Activated CD4-positive, CD25-positive, alpha-beta regulatory T cell treated with anti-CD3 and anti-CD28 coated beads, Interleukin-2, amount 50 U/mL, for 72 hours (primary cell): ENCODE data around the gene ZNF497.
"Not testable (repeated sequence)": the region's sequence is repeated elsewhere in the genome, so short reads cannot be mapped to it uniquely, and the experiment has no call there.

ENCODE experiments used
- DNase-seq: peaks from one replicate; pipeline ENCODE4 v3.0.0; 2021

ZNF497 gene

DNA sequence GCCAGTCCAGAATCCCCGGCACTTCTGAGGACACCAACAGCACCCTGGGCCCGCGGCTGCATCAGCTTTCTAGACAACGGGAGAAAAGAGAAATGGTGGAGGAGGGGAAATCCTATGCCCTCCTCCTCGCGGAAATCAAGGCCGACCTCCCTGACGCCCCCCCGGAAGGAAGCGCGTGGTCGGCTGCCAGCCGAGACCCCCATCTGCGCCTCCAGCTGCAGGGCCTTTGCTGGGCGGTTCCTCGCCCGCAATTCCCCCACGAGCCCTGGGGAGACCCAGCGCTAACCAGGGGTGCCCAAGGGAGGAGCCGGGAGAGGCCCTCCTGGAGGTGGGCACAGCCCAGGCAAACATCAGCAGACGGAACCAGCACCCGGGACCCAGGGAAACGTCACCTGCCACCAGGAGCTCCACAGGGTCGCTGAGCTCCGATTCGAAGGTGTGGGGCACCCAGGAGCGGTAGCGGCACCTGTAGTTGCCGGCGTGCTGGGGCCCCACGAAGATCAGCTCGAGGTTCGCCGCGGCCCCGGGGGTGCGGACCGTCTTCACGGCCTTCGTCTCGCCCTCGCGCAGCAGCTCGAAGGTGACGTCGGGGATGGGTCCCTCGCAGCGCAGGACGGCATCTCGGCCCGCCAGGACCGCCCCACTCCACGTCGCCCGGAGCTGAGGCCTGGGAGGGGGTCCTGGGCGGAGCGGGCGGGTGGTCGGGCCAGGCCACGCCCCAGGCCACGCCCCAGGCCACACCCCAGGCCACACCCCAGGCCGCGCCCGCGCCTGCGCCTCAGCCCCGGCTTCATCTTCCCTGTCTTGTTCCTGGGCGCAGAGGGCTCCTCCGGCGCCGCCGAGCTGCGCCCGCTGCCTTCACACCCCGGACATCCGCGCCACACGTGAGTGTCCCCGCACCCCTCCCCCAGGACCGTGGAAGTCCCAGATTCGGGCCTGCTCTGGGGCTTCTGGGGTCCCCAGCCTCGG lies 15.3 kb downstream of the ZNF497 start:
- DNase-seq, result peak; percentile 70

DNA sequence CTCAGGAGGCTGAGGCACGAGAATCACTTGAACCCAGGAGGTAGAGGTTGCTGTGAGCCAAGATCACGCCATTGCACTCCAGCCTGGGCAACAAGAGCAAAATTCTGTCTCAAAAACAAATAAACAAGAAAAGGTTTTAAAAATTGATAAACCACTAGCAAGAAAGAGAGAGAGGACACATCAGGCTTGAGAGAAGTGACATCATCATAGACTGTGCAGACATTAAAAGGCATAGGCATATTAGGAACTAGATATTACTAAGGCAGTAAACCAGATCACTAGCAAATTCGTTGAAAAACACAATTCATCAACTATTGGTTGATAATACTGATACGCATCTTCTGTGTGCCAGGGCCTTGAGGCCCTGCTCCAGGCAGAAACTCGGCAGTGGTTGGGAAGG lies 17.0 kb downstream of the ZNF497 start:
- no peak for DNase-seq

DNA sequence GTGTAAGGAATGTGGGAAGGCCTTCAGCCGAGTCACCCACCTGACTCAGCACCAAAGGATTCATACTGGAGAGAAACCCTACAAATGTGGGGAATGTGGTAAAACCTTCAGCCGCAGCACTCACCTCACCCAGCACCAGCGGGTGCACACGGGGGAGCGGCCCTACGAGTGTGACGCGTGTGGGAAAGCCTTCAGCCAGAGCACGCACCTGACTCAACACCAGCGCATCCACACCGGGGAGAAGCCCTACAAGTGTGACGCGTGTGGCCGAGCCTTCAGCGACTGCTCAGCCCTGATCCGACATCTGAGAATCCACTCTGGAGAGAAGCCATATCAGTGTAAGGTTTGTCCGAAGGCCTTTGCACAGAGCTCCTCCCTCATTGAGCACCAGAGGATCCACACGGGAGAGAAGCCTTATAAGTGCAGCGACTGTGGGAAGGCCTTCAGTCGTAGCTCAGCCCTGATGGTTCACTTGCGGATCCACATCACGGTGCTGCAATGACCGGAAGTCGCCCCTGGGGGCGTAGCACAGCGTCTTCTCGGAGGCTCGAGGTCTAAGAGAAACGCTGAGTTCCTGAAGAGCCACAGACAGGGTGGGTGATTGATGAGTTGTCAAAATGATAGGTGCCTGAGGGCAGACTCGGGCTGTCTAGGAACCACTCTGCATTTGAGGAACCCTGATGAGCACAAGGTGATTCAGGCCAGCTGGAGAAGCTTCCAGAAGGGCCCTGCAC lies 23.6 kb downstream of the ZNF497 start:
- DNase-seq, result no peak

DNA sequence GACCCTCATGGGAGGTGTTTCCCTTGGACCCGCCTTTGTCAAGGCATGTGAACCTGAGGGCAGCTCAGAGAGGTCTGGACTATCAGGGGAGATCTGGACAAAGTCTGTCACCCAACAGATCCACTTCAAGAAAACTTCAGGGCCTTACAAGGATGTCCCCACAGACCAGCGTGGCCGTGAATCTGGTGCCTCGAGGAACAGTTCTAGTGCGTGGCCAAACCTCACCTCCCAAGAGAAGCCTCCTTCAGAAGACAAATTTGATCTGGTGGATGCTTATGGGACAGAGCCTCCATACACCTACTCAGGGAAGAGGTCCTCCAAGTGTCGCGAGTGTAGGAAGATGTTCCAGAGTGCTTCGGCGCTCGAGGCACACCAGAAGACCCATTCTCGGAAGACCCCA lies 24.2 kb downstream of the ZNF497 start:
- no peak for DNase-seq

DNA sequence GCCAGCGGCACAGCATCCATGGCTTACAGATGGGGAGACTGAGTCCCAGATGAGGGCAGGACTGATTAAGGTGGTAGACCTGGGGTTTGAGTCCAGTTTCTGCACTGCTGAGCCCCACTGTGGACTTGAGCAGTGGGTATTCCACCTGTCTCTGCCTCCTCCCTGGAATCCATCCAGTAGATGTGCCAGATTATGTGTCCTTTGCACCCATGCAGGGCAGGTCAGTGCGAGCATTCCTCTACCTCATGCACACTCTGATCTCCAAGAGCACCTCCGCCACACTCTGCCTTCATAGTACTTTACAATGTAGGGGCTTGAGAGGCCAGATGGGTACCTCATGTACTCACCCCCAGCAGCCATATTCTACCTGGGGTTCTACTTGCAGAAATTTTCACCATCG lies 25.7 kb downstream of the ZNF497 start:
- no peak for DNase-seq

DNA sequence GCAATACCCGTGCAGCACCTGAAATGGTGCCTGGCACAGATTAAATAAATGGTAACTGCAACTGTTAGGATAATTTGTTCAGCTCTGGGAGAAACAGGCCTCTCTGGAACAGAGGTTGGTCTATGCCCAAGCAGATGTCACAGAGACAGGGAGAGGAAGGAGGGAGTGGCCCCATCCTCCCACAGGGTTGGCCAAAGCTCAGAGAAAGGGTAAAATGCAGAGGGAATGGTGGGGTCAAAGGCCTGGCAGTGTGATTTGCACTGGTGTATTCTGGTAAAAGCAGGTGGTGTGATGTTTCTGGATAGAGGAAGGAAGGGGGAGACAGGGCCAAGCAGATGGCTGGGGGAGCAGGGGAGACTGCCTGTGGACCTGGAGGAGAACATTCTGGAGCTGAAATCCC lies 26.3 kb downstream of the ZNF497 start:
- no peak for DNase-seq

DNA sequence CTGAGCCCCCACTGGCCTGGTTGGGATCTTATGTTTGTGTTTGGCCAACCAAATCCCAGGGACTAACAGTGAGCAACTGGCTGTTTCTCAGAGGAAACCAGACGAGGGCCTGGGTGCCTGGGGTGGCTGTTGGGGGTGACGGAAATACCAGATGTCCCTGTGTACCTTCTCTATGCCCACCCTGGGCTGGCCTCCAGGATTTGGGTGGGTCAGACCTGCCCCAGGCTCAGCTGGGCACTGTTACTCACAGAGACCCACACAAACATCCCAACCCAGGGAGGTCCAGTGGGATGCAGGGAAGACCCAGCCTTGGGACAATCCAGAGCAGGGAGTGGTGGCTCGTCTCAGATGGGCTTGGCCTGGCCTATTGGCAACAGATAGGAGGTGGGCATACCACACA lies 26.9 kb downstream of the ZNF497 start:
- no peak for DNase-seq

DNA sequence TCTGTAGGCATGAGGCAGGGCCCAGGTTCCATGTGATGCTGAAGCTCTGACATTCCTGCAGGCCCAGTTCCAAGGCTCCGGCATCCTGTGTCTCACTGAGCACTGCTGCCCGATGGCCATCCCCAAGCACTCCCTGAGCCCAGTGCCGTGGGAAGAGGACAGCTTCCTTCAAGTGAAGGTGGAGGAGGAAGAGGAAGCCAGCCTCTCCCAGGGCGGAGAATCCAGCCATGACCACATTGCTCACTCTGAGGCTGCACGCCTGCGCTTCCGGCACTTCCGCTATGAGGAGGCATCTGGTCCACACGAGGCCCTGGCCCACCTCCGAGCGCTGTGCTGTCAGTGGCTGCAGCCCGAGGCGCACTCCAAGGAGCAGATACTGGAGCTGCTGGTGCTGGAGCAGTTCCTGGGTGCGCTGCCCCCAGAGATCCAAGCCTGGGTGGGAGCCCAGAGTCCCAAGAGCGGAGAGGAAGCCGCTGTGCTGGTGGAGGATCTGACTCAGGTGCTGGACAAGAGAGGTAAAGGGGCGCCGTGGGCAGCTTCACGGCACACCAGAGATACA lies 27.8 kb downstream of the ZNF497 start:
- DNase-seq, result no peak

DNA sequence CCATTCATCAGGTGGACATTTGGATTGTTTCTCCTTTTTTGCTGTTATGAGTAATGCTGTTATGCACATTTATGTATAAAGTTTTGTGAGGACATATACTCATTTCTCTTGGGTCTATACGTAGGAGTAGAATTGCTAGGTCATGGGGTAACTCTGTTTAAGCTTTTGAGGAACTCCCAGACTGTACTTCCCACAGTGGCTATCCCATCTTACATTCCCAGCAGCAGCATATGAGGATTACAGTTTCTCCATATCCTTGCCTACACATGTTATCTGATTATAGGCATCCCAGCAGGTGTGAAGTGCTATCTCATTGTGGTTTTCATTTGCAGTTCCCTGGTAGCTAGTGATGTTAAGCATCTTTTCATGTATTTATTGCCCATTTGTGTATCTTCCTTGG lies 29.9 kb downstream of the ZNF497 start:
- no peak for DNase-seq

DNA sequence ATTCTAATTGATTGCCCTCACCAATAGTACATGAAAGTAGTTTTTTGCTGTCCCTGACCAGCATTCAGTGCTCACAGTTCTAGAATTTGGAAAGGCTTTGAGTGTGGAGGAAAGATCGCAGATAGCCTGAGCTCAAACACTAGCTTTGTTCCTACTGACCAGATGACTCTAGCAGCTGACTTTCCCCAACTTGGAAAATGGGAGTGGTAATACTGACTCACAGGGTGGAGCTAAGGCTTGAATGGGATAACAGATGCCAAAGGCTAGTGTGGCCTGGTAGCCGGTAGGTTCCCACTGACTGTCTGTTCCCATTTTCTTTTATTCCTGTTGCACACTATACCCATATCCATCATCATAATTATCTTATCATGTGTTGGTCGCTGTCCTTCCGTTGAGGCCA lies 32.1 kb downstream of the ZNF497 start:
- DNase-seq, result no peak

DNA sequence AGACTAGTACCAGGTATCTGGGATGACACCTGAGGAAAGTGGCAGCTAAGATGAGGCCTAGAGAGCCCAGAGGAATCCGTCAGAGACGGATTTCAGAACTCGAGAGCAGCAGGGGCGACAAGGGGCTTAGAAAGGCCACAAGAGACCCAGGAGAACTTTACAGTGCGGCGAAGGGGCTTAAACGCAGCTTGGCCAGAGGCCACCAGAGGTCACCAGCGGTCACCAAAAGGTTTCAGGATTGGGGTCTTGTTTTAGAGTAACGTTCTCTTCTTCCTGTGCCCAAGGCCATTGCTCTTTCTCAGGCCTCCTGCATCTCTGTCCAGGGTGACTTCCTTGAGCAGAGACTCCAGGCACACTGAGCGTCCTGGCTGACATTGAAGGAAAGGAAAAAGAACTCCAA lies 33.6 kb downstream of the ZNF497 start:
- no peak for DNase-seq

DNA sequence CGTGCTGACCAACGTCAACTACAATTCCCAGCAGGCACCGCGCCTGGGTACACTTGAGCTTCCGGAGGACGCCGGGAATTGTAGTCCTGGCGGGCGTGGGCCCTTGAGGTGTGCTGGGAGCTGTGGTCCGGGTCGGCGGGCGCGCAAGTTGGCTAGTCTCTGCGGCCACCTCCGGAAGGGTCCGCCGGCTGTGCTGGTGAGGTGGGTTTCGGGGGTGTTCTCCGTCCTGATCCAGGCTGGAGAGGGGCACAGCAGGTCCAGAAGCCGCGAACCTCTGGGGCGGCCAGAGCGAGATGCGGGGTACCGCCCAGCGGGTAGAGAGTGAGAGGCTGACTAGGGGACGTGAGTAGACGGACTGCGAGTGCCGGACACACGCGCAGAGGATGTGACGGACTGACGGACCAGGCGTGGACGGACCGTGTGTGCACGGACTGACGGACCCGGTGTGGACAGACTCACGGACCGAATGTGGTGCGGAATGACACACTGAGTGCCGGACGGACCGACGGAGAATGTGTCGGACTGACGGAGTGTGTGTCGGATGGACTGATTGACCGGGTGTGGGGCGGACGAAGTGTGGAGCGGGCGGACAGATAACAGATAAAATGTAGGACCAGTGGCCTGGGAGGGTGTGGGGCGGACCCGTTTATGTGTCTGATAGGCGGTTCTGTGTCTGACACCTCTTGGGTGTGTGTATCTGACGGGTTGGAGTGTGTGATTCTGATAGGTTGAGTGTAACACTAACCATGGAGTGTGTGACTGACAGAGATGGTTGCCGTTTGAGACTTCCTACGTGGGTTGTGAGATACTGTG lies 35.4 kb downstream of the ZNF497 start, which contains the start of gene ZSCAN22:
ZSCAN22 (plus strand) TSS at position 81 of the 813 bp plus-strand sequence. CDS start 7,809 bp downstream, outside the sequence.
- DNase-seq, result peak; percentile 88

DNA sequence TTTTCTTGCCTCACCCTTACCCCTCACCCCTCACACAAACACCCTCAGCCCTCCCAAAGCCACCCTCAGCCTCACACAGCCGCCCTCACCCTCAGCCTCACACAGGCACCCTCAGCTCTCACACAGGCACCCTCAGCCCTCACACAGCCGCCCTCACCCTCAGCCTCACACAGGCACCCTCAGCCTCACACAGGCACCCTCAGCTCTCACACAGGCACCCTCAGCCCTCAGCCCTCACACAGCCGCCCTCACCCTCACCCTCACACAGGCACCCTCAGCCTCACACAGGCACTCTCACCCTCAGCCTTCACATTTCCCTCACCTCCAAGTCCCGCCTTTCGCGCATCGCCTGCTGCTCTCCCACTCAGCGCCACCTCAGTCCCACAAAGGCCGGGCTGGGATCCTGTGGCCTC lies 36.0 kb downstream of the ZNF497 start:
- no peak for DNase-seq

DNA sequence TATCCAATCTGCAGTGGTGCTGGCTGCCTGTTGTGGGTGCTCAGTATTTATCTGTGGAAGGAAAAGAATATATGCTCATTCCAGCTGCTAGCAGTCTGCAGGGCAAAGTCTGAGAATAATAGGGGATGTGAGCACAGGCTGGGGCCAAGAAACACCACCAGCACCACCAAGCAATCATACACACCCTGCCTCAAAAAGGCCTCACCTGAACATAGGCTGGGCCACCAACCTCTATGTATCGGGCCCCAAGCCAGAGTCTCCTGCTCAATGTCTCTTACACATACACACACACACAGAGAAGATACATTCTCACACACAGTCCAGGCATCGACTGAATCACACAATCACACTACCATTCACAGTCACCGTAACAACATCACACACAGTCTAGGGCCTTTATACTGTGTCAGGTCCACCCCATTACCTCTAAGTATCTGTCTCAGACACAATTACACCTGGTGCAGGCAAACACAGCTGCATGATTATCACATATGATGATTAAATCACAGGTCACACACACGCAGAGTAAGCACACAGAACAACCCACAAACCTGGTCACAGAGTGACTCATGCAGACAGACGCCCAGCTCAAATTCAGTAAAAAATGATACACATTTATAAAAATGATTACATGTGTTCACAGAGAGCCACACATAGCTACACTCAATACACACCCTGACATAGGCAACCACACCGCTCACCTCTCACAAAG lies 37.1 kb downstream of the ZNF497 start:
- DNase-seq, result no peak

DNA sequence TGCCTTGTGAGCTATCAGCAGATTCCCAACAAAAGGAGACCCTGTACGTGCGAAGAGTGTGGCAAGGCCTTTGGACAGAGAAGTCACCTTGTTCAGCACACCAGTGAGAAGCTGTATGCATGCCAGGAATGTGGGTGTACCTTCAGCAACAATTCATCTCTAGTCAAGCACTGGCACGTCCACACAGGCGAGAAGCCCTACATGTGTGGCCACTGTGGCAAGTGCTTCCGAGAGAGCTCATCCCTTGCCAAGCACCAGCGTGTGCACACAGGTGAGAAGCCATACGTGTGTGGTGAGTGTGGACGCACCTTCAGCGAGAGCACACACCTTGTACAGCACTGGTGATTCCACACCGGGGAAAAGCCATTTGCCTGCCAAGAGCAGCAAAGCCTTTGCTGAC lies 43.3 kb downstream of the ZNF497 start:
- no peak for DNase-seq

DNA sequence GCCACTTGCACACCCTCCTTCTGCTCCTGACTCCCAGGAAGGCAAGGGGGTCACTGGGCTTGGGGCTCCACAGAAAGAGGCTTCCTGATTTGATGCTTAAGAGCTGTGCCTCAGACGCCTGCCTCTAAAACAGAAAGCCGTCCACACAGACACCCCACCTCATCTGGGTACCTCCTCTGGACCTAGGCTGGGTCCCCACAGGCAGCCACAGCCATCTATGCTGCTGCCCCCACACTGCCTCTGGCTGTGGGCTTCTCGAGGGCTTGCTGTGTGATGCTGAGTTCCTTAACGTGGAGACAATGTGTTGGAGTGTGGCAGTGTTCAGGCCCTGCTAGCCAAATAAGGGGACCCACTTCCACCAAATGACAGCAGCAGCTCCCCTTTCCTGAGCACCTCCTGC lies 44.3 kb downstream of the ZNF497 start:
- no peak for DNase-seq

DNA sequence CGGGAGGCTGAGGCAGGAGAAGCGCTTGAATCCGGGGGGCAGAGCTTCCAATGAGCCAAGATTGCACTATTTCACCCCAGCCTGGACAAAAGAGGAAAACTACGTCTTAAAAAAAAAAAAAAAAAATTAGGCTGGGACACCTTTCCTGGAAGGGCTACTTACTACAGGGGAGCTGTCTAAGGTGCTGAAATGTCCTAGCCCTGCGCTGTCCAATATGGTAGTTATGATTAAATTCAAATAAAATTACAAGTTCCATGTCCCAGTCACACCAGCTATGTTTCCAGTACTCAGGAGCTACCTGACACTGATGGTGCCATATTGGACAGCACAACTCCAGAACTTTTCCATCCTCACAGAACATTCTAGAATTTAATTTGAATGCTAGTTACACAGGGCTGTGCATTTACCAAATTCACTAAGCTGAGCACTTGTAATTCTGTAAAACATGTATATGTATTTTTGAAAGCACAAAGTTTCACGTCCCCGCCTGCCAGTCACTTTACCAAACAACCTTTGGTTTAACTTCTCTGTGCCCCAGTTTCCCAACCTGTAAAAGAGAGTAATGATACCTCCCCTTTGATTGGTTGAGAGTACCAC lies 45.0 kb downstream of the ZNF497 start:
- DNase-seq, result no peak

DNA sequence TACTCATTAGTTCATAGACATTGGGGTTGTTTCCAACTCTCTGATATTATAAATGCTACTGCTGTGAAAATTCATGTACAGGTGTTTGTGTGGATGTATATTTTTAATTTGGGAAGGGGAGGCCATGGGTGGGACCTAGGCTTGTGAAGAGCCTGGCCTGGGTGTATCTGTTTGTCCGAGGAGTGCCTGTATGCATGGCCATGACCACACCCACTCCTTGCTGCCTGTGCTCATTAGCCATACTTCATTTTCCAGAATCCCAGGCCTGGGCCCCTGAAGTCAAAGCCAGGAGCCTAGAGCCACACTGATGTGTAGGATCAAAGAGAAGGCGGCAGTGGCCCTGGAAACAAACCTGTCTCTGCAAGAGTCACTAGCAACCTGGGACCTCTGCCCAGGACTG lies 47.0 kb downstream of the ZNF497 start:
- no peak for DNase-seq

DNA sequence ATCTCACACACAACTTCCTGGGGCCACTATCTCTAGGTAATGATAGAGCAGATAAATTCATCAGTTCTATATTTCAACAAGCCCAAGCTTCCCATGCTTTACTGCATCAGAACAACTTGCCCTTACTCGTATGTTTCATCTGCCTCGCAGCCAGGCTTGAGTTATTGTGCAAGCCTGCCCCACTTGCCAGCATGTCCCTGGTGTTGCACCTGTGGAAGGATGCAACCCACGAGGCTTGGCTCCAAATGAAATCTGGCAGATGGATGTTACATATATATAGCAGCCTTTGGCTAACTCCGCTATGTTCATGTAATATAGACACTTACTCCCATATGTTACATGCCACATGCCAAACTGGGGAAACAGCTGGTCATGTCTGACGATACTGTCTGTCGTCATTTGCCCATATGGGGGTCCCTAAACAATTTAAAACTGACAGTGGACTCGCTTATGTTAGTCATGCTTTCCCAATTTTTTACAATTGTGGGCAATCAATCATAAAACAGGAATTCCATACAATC lies 51.1 kb downstream of the ZNF497 start:
- DNase-seq, result no peak

DNA sequence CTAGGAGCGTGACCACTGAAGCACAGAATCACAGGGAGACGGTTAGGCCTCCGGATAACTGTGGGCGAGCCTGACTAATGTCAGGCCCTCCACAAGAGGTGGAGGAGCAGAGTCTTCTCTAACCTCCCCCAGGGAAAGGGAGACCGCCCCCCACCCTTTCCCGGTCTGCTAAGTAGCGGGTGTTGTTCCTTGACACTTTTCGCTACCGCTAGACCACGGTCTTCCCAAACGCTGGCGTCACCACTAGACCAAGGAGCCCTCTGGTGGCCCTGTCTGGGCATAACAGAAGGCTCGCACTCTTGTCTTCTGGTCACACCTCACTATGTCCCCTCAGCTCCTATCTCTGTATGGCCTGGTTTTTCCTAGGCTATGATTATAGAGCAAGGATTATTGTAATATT lies 51.9 kb downstream of the ZNF497 start:
- DNase-seq, result not testable (repeated sequence)

DNA sequence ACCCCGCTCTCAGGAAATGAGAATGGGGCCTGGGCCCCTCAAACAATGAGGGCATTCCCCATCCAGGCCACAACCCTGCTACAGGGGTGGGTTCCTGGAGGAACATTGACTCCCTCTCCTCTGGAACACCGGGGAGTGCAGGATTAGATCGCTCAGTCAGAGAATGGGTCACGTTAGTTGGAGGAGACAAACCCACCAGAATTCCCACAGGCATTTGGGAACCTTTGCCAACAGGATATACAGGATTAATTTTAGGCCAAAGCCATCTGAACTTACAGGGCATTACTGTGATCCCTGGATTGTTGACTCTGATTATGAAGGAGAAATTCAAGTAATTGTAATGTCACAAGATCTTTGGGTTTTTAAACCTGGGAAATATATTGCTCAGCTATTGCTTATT lies 54.8 kb downstream of the ZNF497 start:
- no peak for DNase-seq

DNA sequence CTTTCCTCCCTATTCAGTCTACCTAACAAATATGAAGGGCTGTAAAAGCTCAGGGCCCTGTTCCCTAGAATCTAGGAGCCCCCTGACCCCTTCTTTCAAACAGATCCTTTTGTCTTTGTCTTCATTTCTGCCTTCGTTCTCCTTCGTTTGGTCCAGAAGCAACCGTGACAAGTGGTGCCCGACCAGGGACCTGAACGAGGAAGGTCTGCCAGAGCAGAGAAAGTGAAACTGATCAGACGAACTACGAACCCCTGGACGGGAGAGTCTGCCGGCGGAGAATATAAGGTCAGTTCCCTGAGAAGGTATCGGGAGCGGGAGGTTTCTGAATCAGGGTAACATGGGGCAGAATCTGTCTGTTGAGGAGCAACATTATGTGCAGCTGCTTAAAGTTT lies 56.6 kb downstream of the ZNF497 start:
- DNase-seq, result no peak
